Fibroblast of lung (primary cell): ENCODE measurements around the gene GALNT1.

Source experiments
- EZH2 ChIP-seq: IDR thresholded peaks from 2 replicates; pipeline ENCODE4 v1.5.1; 2012; ENCODE audit warnings: low read length, control low read depth, mild to moderate bottlenecking; ENCODE audit errors: missing control alignments
- TF ChIP-seq, protein P1 (sequence below), 2 donors: IDR thresholded peaks in 1 of 2; conservative IDR thresholded peaks in 1 of 2; 1 replicate in 1 of 2; 2 replicates in 1 of 2; pipeline ENCODE4 v1.5.1; 2011 to 2012; ENCODE audit warnings: low read length in 2 of 2, control low read depth in 1 of 2, inconsistent platforms in 1 of 2, low read depth in 1 of 2, mild to moderate bottlenecking in 1 of 2

DNA sequence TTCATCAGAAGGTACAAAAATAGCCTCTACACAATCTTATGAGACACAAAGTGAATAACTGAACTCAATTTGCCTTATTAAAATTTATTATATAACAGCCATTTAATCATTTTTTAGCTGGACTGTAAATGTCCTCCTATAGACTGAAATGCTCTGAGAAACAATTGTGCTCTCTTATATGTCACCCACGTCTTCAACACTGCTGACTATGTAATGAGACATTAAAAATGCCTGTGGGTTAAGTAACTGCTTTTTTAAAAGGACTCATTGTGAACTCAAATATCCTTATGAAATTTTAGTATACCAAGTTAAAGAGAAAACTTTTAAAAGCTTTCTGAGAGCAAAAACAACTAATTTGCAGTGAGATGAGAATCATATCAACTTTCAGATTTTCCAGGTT is 10.4 kb upstream of the GALNT1 start:
- TF ChIP-seq, protein P1, sequence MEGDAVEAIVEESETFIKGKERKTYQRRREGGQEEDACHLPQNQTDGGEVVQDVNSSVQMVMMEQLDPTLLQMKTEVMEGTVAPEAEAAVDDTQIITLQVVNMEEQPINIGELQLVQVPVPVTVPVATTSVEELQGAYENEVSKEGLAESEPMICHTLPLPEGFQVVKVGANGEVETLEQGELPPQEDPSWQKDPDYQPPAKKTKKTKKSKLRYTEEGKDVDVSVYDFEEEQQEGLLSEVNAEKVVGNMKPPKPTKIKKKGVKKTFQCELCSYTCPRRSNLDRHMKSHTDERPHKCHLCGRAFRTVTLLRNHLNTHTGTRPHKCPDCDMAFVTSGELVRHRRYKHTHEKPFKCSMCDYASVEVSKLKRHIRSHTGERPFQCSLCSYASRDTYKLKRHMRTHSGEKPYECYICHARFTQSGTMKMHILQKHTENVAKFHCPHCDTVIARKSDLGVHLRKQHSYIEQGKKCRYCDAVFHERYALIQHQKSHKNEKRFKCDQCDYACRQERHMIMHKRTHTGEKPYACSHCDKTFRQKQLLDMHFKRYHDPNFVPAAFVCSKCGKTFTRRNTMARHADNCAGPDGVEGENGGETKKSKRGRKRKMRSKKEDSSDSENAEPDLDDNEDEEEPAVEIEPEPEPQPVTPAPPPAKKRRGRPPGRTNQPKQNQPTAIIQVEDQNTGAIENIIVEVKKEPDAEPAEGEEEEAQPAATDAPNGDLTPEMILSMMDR (conservative IDR thresholded peaks at IDR 0.05 in 1 of 2, IDR thresholded peaks at IDR 0.05 in 1 of 2; ENCODE audit: low read depth in 1 of 2, low read length in 2 of 2): no peak
- no peak for TF ChIP-seq EZH2
